OCI-LY1 (cell line): Measurements from ENCODE around the gene SOX30.

Experiments
- EZH2 ChIP-seq: fragments of 200-600 bp; sonication (generic), shearing (Covaris generic); IDR thresholded peaks from 2 replicates; pipeline ENCODE4 v1.8.0; 2017; ENCODE audit warnings: borderline replicate concordance, mixed run types, mild to moderate bottlenecking, antibody characterized with exemption, low read length, moderate library complexity, mixed read lengths
- TF ChIP-seq, protein P1 (sequence below): fragments of 200-600 bp; sonication (generic), shearing (Covaris generic); IDR thresholded peaks from 2 replicates; pipeline ENCODE4 v1.5.1; 2017; ENCODE audit warnings: mild to moderate bottlenecking, antibody characterized with exemption, low read length, moderate library complexity, mixed read lengths

- TF ChIP-seq, protein P1, sequence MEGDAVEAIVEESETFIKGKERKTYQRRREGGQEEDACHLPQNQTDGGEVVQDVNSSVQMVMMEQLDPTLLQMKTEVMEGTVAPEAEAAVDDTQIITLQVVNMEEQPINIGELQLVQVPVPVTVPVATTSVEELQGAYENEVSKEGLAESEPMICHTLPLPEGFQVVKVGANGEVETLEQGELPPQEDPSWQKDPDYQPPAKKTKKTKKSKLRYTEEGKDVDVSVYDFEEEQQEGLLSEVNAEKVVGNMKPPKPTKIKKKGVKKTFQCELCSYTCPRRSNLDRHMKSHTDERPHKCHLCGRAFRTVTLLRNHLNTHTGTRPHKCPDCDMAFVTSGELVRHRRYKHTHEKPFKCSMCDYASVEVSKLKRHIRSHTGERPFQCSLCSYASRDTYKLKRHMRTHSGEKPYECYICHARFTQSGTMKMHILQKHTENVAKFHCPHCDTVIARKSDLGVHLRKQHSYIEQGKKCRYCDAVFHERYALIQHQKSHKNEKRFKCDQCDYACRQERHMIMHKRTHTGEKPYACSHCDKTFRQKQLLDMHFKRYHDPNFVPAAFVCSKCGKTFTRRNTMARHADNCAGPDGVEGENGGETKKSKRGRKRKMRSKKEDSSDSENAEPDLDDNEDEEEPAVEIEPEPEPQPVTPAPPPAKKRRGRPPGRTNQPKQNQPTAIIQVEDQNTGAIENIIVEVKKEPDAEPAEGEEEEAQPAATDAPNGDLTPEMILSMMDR = no peak
- no peak for TF ChIP-seq EZH2
Measured at GRCh38 chr5:157672976-157673375, 20.7 kb upstream of the SOX30 start.
